Measurements from ENCODE around the gene SPDYE6. TPM values are rescaled to one million over a fixed set of nuclear protein-coding genes. Genes with fewer than 3 reads are reported as not detected.
A peak's percentile ranks its signal among the peaks of the same experiment; 100 is the strongest.

SPDYE6 gene
- total RNA-seq, 1 experiment from 2014 or later: not detected

DNA sequence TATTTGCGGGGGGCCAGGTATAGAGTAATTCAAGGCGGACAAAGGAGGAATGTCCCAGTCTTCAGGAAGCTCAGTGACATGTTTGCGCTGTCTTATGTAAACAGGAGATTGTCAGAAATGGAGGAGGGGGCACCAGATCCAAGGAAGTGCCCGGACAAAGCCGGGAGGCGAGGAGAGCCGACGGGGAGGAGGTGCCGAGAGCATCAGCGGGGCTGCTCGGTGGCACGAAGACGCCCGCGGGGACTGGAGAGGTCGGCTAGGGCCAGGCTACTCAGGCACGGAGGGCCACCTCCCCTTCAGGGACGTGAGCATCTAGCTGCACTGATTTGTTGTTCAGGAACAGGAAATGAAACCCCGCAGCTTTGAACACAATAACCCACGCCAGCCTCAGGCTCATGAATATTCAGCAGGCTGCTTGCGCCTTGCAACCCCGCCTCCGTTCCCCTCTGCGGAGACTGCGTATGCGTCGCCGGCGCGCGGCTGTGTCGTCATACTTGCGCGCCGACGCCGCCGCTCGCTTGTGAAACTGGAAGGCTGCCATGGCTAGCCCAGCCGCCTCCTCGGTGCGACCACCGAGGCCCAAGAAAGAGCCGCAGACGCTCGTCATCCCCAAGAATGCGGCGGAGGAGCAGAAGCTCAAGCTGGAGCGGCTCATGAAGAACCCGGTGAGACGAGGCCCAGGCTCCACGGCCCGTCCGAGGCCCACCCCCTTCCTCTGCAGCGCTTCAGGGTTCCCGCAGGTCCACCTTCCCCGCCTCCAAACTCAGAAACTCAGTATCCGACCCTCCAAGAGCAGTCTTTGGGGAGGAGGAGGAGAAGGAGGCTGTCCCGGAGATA is 39.8 kb upstream of the SPDYE6 start, which contains the start of gene PRKRIP1:
Gene PRKRIP1 (plus strand): TSS at position 491 of the 837 bp plus-strand sequence. CDS start 49 bp downstream, at position 540.
- Histone ChIP-seq H3K36me3 (ENCODE audit: insufficient read depth, low read length) (peaks cover 20% of the 10 kb centered on the region; the same call in 1 of the 2 replicates), H3K4me1 (ENCODE audit: low read length) (peaks cover 24% of the 10 kb centered on the region), H2AFZ (ENCODE audit: low read length) (0 out of 2 replicates have a peak within 1 kb of the TSS, but pooled peaks have one; percentile 28), H3K9ac (ENCODE audit: low read length) (peak within 1 kb of the TSS; percentile 94), H3K9me3 (ENCODE audit: low read length) (no peaks in the 10 kb centered on the region), H3K27ac (ENCODE audit: low read length) (peak within 1 kb of the TSS; percentile 90), H3K4me3 (ENCODE audit: low read length) (peak within 1 kb of the TSS; percentile 96), H3K79me2 (ENCODE audit: low read length) (peaks cover 17% of the 10 kb centered on the region), H3K4me2 (ENCODE audit: low read depth, low read length, poor library complexity, severe bottlenecking) (peak within 1 kb of the TSS; percentile 97), H4K20me1 (ENCODE audit: insufficient read depth, low read depth, low read length) (no peaks in the 10 kb centered on the region; the same call in 1 of the 2 replicates), H3K9me2 (replicated peaks; ENCODE audit: insufficient read depth, low read length) (no peaks in the 10 kb centered on the region), H3K27me3 (ENCODE audit: low read length) (no peaks in the 10 kb centered on the region)
- DNase-seq: peak; percentile 99

DNA sequence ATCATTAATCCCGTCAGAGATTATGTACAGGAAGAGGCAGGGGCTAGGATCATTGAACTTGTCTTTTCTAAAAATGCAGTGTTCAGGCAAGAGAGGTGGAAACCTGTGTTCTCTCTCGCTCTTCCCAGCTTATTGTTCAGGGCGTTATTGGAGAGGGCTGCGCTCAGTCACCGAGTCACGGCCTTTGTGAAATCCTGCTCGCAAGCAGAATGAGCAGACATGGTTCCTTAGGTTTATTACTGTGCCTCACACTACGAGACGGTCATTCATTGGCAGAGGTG is 39.3 kb upstream of the SPDYE6 start:
- Histone ChIP-seq H3K27ac (ENCODE audit: low read length) (peak overlapping the region; percentile 90), H3K79me2 (ENCODE audit: low read length) (peaks cover 17% of the 10 kb centered on the region), H3K9me3 (ENCODE audit: low read length) (no peaks in the 10 kb centered on the region), H3K4me2 (ENCODE audit: low read depth, low read length, poor library complexity, severe bottlenecking) (peak overlapping the region; percentile 97), H4K20me1 (ENCODE audit: insufficient read depth, low read depth, low read length) (no peaks in the 10 kb centered on the region; the same call in 1 of the 2 replicates), H3K36me3 (ENCODE audit: insufficient read depth, low read length) (peaks cover 17% of the 10 kb centered on the region; the same call in 1 of the 2 replicates), H3K9ac (ENCODE audit: low read length) (peak overlapping the region; percentile 71), H2AFZ (ENCODE audit: low read length) (0 out of 2 replicates have a peak overlapping the region, but pooled peaks have one; percentile 28), H3K9me2 (replicated peaks; ENCODE audit: insufficient read depth, low read length) (no peaks in the 10 kb centered on the region), H3K4me1 (ENCODE audit: low read length) (peaks cover 20% of the 10 kb centered on the region), H3K27me3 (ENCODE audit: low read length) (no peaks in the 10 kb centered on the region), H3K4me3 (ENCODE audit: low read length) (peak overlapping the region; percentile 96)
- DNase-seq: peak; percentile 55

DNA sequence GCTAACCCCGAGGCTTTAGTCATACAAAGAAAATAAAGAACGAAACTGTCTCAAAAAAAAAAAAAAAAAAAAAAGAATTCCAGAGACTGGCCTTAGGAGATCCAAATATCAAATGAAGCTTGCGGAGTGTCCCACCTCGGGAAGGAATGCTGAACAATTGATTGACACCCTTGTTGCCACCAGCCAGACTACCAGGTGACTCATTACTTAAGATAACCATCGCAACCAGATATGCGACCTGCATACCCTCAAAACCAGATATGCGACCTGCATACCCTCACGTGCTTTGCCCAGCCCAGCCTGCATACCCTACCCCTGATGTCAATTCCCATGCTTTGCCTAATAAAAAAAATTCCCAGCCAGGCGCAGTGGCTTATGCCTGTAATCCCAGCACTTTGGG is 37.2 kb upstream of the SPDYE6 start:
- Histone ChIP-seq H3K27ac (ENCODE audit: low read length) (no peak overlapping the region), H3K9ac (ENCODE audit: low read length) (no peak overlapping the region), H3K79me2 (ENCODE audit: low read length) (peaks cover 17% of the 10 kb centered on the region), H3K9me3 (ENCODE audit: low read length) (no peaks in the 10 kb centered on the region), H4K20me1 (ENCODE audit: insufficient read depth, low read depth, low read length) (no peaks in the 10 kb centered on the region; the same call in 1 of the 2 replicates), H3K36me3 (ENCODE audit: insufficient read depth, low read length) (peaks cover 16% of the 10 kb centered on the region; the same call in 1 of the 2 replicates), H3K4me2 (ENCODE audit: low read depth, low read length, poor library complexity, severe bottlenecking) (no peak overlapping the region), H3K9me2 (replicated peaks; ENCODE audit: insufficient read depth, low read length) (no peaks in the 10 kb centered on the region), H2AFZ (ENCODE audit: low read length) (no peak overlapping the region), H3K27me3 (ENCODE audit: low read length) (no peaks in the 10 kb centered on the region), H3K4me3 (ENCODE audit: low read length) (no peak overlapping the region), H3K4me1 (ENCODE audit: low read length) (peaks cover 21% of the 10 kb centered on the region)
- DNase-seq: no peak

DNA sequence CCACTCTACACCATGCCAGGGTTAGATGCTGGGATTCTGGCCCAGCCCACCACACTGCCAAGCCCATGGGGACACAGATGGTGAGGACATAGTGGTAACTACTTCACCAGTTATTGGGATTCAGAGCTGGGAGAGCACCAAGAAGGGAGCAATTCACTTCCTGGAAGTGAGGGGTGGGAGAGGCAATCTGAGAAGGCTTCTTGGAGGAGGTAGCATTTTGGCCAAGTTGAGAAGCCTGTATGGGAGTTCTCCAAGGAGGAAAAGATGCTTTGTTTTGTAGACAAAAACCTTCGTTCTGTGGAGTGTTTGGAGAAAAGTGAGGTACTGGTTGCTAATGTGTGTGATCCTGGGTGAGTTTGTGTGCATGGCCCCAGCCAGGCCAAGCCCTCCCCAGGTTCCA is 36.1 kb upstream of the SPDYE6 start:
- Histone ChIP-seq H3K4me2 (ENCODE audit: low read depth, low read length, poor library complexity, severe bottlenecking) (no peak overlapping the region), H3K27me3 (ENCODE audit: low read length) (no peaks in the 10 kb centered on the region), H3K36me3 (ENCODE audit: insufficient read depth, low read length) (peaks cover 16% of the 10 kb centered on the region; the same call in 1 of the 2 replicates), H3K4me1 (ENCODE audit: low read length) (peaks cover 25% of the 10 kb centered on the region), H3K9me3 (ENCODE audit: low read length) (no peaks in the 10 kb centered on the region), H3K4me3 (ENCODE audit: low read length) (no peak overlapping the region), H3K9me2 (replicated peaks; ENCODE audit: insufficient read depth, low read length) (no peaks in the 10 kb centered on the region), H3K27ac (ENCODE audit: low read length) (no peak overlapping the region), H2AFZ (ENCODE audit: low read length) (no peak overlapping the region), H3K9ac (ENCODE audit: low read length) (no peak overlapping the region), H3K79me2 (ENCODE audit: low read length) (peaks cover 11% of the 10 kb centered on the region), H4K20me1 (ENCODE audit: insufficient read depth, low read depth, low read length) (no peaks in the 10 kb centered on the region; the same call in 1 of the 2 replicates)
- no peak for DNase-seq

DNA sequence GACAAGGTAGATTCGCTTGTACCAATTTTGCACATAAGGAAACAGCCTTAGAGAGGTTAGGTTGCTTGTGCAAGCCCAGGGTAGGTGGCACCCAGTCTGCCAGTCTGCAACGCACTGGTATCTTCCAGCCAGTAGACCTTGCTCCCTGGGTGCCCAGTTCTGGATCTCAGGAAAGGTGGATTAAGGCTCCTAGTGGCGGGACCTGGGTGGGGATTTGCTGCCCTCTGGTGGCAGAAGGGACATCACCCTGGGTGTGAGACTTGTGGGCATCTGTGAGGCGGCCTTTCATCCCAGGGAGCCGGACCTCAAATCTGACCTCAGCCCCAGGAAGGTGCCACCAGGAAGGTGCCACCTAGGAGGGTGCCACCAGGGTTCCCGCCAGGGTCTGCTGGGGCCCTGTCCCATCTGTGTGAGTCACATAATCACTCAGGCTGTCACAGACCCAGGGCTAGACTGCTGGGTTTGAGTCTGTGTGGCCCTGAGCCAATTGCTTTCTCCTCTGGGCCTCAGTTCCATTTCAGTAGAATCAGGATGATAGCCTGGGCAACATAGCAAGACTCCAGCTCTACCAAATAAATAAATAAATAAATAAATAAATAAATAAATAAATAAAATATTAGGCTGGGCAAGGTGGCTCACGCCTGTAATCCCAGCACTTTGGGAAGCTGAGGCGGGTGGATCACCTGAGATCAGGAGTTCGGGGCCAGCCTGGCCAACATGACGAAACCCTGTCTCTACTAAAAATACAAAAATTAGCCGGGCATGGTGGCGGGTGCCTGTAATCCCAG is 34.6 kb upstream of the SPDYE6 start:
- Histone ChIP-seq H3K4me1 (ENCODE audit: low read length) (peaks cover 18% of the 10 kb centered on the region), H3K79me2 (ENCODE audit: low read length) (no peaks in the 10 kb centered on the region), H3K27ac (ENCODE audit: low read length) (0 out of 2 replicates have a peak overlapping the region, but pooled peaks have one; percentile 42), H2AFZ (ENCODE audit: low read length) (no peak overlapping the region), H3K9me2 (replicated peaks; ENCODE audit: insufficient read depth, low read length) (no peaks in the 10 kb centered on the region), H3K4me2 (ENCODE audit: low read depth, low read length, poor library complexity, severe bottlenecking) (no peak overlapping the region), H3K4me3 (ENCODE audit: low read length) (no peak overlapping the region), H3K36me3 (ENCODE audit: insufficient read depth, low read length) (peaks cover 28% of the 10 kb centered on the region), H4K20me1 (ENCODE audit: insufficient read depth, low read depth, low read length) (no peaks in the 10 kb centered on the region), H3K9me3 (ENCODE audit: low read length) (no peaks in the 10 kb centered on the region), H3K27me3 (ENCODE audit: low read length) (no peaks in the 10 kb centered on the region), H3K9ac (ENCODE audit: low read length) (no peak overlapping the region)
- DNase-seq: peak; percentile 82

DNA sequence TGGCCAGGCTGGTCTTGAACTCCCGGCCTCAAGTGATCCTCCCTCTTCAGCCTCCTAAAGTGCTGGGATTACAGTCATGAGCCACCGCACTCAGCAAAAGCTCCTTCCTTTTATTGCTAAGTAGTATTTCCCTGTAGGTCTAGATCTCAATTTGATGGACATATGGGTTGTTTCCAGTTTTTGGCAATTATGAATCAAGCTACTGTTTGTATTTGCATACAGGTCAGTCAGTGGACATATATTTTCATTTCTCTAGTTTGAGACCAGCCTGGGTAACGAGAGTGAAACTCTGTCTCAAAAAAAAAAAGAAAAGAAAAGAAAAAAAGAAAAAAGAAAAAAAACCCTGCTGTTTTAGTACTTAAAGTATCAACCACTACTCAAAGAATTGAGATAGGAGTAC is 33.6 kb upstream of the SPDYE6 start:
- H4K20me1 ChIP-seq (ENCODE audit: insufficient read depth, low read depth, low read length): no peaks in the 10 kb centered on the region
- H3K4me3 ChIP-seq (ENCODE audit: low read length): no peak overlapping the region
- peaks cover 7% of the 10 kb centered on the region; the same call in 1 of the 2 replicates for H3K4me1 ChIP-seq (ENCODE audit: low read length)
- peak overlapping the region; percentile 45; the same call in 1 of the 2 replicates for H3K27ac ChIP-seq (ENCODE audit: low read length)
- DNase-seq: no peak
- no peaks in the 10 kb centered on the region for H3K79me2 ChIP-seq (ENCODE audit: low read length)
- no peak overlapping the region for H3K9ac ChIP-seq (ENCODE audit: low read length)
- no peaks in the 10 kb centered on the region for H3K27me3 ChIP-seq (ENCODE audit: low read length)
- H3K9me2 ChIP-seq (replicated peaks; ENCODE audit: insufficient read depth, low read length): no peaks in the 10 kb centered on the region
- no peak overlapping the region for H3K4me2 ChIP-seq (ENCODE audit: low read depth, low read length, poor library complexity, severe bottlenecking)
- H3K9me3 ChIP-seq (ENCODE audit: low read length): no peaks in the 10 kb centered on the region
- no peak overlapping the region for H2AFZ ChIP-seq (ENCODE audit: low read length)
- H3K36me3 ChIP-seq (ENCODE audit: insufficient read depth, low read length): peaks cover 28% of the 10 kb centered on the region

DNA sequence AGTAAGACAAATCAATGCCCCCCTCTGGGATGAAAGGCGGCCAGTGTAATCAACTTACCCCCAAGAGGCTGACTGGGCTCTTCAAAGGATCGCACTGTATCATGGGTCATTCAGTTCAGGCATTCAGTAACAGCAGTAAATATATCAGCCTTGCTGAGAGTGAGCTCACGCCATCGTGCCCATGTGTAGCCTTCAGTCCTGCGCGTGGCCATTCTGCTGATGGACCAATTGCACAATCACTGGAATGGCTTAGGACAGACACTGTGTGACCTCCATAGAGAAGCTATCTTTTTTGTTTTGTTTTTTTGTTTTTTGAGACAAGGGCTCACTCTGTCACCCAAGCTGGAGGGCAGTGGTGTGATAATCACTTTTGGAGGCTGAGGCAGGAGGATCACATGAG is 30.8 kb upstream of the SPDYE6 start:
- H3K27me3 ChIP-seq (ENCODE audit: low read length): no peaks in the 10 kb centered on the region

More for the DNA sequence above, 30.8 kb upstream of the SPDYE6 start:
- Histone ChIP-seq H3K79me2 (ENCODE audit: low read length) (no peaks in the 10 kb centered on the region), H3K27ac (ENCODE audit: low read length) (no peak overlapping the region), H3K4me1 (ENCODE audit: low read length) (peaks cover 7% of the 10 kb centered on the region; the same call in 1 of the 2 replicates), H3K9ac (ENCODE audit: low read length) (no peak overlapping the region), H4K20me1 (ENCODE audit: insufficient read depth, low read depth, low read length) (no peaks in the 10 kb centered on the region), H3K9me2 (replicated peaks; ENCODE audit: insufficient read depth, low read length) (no peaks in the 10 kb centered on the region), H3K4me2 (ENCODE audit: low read depth, low read length, poor library complexity, severe bottlenecking) (no peak overlapping the region), H3K9me3 (ENCODE audit: low read length) (no peaks in the 10 kb centered on the region), H3K36me3 (ENCODE audit: insufficient read depth, low read length) (peaks cover 27% of the 10 kb centered on the region), H3K4me3 (ENCODE audit: low read length) (no peak overlapping the region), H2AFZ (ENCODE audit: low read length) (no peak overlapping the region)
- peak; percentile 29 for DNase-seq
